Measurements from ENCODE around the gene VPS52. TPM values are rescaled to one million over a fixed set of nuclear protein-coding genes. Genes with fewer than 3 reads are reported as not detected.

Gene VPS52
- total RNA-seq, 4 donors from 2014 or later: 18.1 to 45.5 (median 31.5) TPM

- H3K9me3 ChIP-seq: no peaks in the 10 kb centered on the region
- peak overlapping the region in 2 of 4 donors; percentile 76 to 78 for H3K27ac ChIP-seq
- TF ChIP-seq CTCF (IDR thresholded peaks at IDR 0.05) (no peak), EP300 (IDR thresholded peaks at IDR 0.05) (no peak), POLR2A (IDR thresholded peaks at IDR 0.05) (no peak), POLR2AphosphoS5 (IDR thresholded peaks at IDR 0.05) (no peak)
- ATAC-seq: no peak
- H3K36me3 ChIP-seq: peaks cover 0 to 23% of the 10 kb centered on the region in 2 donors
- H3K4me1 ChIP-seq: peaks cover 13 to 76% (median 34%) of the 10 kb centered on the region in 3 donors
- WGBS, 2 donors (ENCODE audit: low coverage in 1 of 2): 80% methylated on average over 4 of the region's 7 CpGs; no CpG with 5 or more reads in 1 of the 2 donors
- no peaks in the 10 kb centered on the region for H3K27me3 ChIP-seq
- no peak overlapping the region for H3K4me3 ChIP-seq
Observed at GRCh38 chr6:33203443-33204164, 68.1 kb downstream of the VPS52 start.

DNA sequence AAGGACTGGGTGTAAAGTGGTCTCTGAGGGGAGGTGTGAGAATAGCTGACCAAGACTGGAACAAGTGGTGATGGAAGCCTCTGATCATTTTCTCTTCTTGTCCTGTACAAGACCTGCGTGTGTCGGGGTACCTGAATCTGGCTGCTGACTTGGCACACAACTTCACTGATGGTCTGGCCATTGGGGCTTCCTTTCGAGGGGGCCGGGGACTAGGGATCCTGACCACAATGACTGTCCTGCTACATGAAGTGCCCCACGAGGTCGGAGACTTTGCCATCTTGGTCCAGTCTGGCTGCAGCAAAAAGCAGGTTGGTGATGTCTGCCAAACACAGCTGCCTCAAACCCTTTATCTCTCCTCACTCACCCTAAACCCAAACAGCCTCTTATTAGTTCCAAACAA lies 68.9 kb downstream of the VPS52 start:
- 75 to 96% methylated on average over 2 to 4 of the region's 6 CpGs for WGBS, 2 donors (ENCODE audit: low coverage in 1 of 2)
- no peak overlapping the region for H3K4me3 ChIP-seq
- H3K27me3 ChIP-seq: no peaks in the 10 kb centered on the region
- H3K27ac ChIP-seq: no peak overlapping the region
- peaks cover 0 to 23% of the 10 kb centered on the region in 2 donors for H3K36me3 ChIP-seq
- ATAC-seq: no peak
- peaks cover 13 to 81% (median 34%) of the 10 kb centered on the region in 3 donors for H3K4me1 ChIP-seq
- H3K9me3 ChIP-seq: no peaks in the 10 kb centered on the region
- TF ChIP-seq CTCF (IDR thresholded peaks at IDR 0.05) (no peak), POLR2AphosphoS5 (IDR thresholded peaks at IDR 0.05) (no peak), EP300 (IDR thresholded peaks at IDR 0.05) (no peak), POLR2A (IDR thresholded peaks at IDR 0.05) (no peak)

DNA sequence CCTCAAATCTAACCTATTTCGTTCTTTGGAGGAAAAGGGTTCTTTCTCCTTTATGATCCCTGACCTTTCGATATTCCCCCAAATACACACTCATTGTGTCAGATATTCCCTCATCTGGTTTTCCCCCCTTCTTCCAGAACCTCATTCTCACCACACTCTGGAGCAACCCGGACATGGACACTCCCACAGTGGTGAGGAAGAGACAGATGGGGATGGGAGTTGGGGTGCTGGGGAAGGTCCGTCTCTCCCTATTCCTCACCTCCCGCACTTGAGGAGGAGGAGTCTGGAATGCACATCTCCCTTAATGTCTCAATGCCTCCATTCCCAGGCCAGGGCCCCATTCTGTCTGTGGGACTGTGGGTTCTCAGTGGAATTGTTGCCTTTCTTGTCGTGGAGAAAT lies 69.7 kb downstream of the VPS52 start:
- TF ChIP-seq POLR2AphosphoS5 (IDR thresholded peaks at IDR 0.05) (no peak), EP300 (IDR thresholded peaks at IDR 0.05) (no peak), POLR2A (IDR thresholded peaks at IDR 0.05) (no peak), CTCF (IDR thresholded peaks at IDR 0.05) (no peak)
- Histone ChIP-seq H3K36me3 (peaks cover 0 to 32% of the 10 kb centered on the region in 2 donors), H3K27ac (peak overlapping the region in 2 of 4 donors; percentile 94 to 96), H3K9me3 (no peaks in the 10 kb centered on the region), H3K4me1 (peaks cover 13 to 80% (median 30%) of the 10 kb centered on the region in 3 donors), H3K4me3 (peak overlapping the region in 1 of 2 donors; percentile 95), H3K27me3 (no peaks in the 10 kb centered on the region)
- no peak for ATAC-seq
- 69 to 83% methylated on average over 1 to 6 of the region's 6 CpGs for WGBS, 2 donors (ENCODE audit: low coverage in 1 of 2)

GRCh38 chr6:33201147-33201545 lies 70.5 kb downstream of the VPS52 start:
- TF ChIP-seq CTCF (IDR thresholded peaks at IDR 0.05): no peak
- no peak for TF ChIP-seq POLR2AphosphoS5 (IDR thresholded peaks at IDR 0.05)
- no peak for TF ChIP-seq POLR2A (IDR thresholded peaks at IDR 0.05)
- TF ChIP-seq EP300 (IDR thresholded peaks at IDR 0.05): no peak
- peaks cover 13 to 74% (median 30%) of the 10 kb centered on the region in 3 donors for H3K4me1 ChIP-seq
- H3K27ac ChIP-seq: peak overlapping the region; percentile 56 to 96 (median 94)
- ATAC-seq: no peak
- no peaks in the 10 kb centered on the region for H3K27me3 ChIP-seq
- peaks cover 0 to 39% of the 10 kb centered on the region in 2 donors for H3K36me3 ChIP-seq
- peak overlapping the region; percentile 76 to 95 for H3K4me3 ChIP-seq
- WGBS, 2 donors (ENCODE audit: low coverage in 1 of 2): 0% methylated on average over 7 of the region's 14 CpGs; no CpG with 5 or more reads in 1 of the 2 donors
- H3K9me3 ChIP-seq: no peaks in the 10 kb centered on the region

Small RNAs within 50 kb of the gene (small RNA-seq; reads per million reads assigned to genes)
- 1.5 to 3.8 (median 2.6) reads per million in 4 donors for gene MIR219A1

Other genes starting within 250 kb of the VPS52 start
- 100 to 1,000 TPM in 1 of 4 donors, 10 to 100 TPM in 3; 20.2 to 125 (median 45.4) TPM for gene HLA-DPA1, start 198.2 kb downstream of the VPS52 start, total RNA-seq
- 10 to 100 TPM; 32.1 to 86.3 (median 66.9) TPM for gene HLA-DPB1, start 195.9 kb downstream of the VPS52 start, total RNA-seq
- gene COL11A2, start 79.4 kb downstream of the VPS52 start, total RNA-seq: 1 to 10 TPM in 1 of 4 donors, under 1 TPM in 3; 0.35 to 1.4 (median 0.45) TPM
- 10 to 100 TPM; 20.0 to 38.8 (median 28.9) TPM for gene RXRB, start 71.2 kb downstream of the VPS52 start, total RNA-seq
- gene SLC39A7, start 71.0 kb downstream of the VPS52 start, total RNA-seq: 10 to 100 TPM; 54.6 to 79.9 (median 66.4) TPM
- gene HSD17B8, start 67.2 kb downstream of the VPS52 start, total RNA-seq: 10 to 100 TPM in 3 of 4 donors, 1 to 10 TPM in 1; 2.2 to 16.1 (median 12.2) TPM
- 10 to 100 TPM; 12.5 to 23.8 (median 17.7) TPM for gene RING1, start 63.4 kb downstream of the VPS52 start, total RNA-seq
- gene RPS18, start 199 bp upstream of the VPS52 start, total RNA-seq: 1,000 to 10,000 TPM; 1,175 to 3,464 (median 2,399) TPM
- 10 to 100 TPM; 12.2 to 23.8 (median 17.3) TPM for gene B3GALT4, start 5.2 kb upstream of the VPS52 start, total RNA-seq
- 10 to 100 TPM; 26.4 to 39.2 (median 35.6) TPM for gene WDR46, start 17.4 kb upstream of the VPS52 start, total RNA-seq
- gene PFDN6, start 17.7 kb upstream of the VPS52 start, total RNA-seq: 10 to 100 TPM; 40.6 to 55.5 (median 50.6) TPM
- 10 to 100 TPM; 53.7 to 83.0 (median 60.7) TPM for gene RGL2, start 27.1 kb upstream of the VPS52 start, total RNA-seq
- gene TAPBP, start 42.2 kb upstream of the VPS52 start, total RNA-seq: 100 to 1,000 TPM in 1 of 4 donors, 10 to 100 TPM in 3; 62.9 to 136 (median 69.2) TPM
- gene ZBTB22, start 45.9 kb upstream of the VPS52 start, total RNA-seq: 10 to 100 TPM; 19.3 to 20.9 (median 20.1) TPM
- 10 to 100 TPM; 29.7 to 49.0 (median 48.1) TPM for gene DAXX, start 51.1 kb upstream of the VPS52 start, total RNA-seq
- under 1 TPM in 2 of 4 donors, not detected in 2; 0.67 to 0.79 TPM for gene KIFC1, start 119.9 kb upstream of the VPS52 start, total RNA-seq
- 10 to 100 TPM; 73.0 to 91.0 (median 86.1) TPM for gene PHF1, start 139.1 kb upstream of the VPS52 start, total RNA-seq
- 100 to 1,000 TPM in 3 of 4 donors, 10 to 100 TPM in 1; 90.2 to 144 (median 124) TPM for gene CUTA, start 146.2 kb upstream of the VPS52 start, total RNA-seq
- gene SYNGAP1, start 148.2 kb upstream of the VPS52 start, total RNA-seq: 10 to 100 TPM in 3 of 4 donors, 1 to 10 TPM in 1; 9.1 to 15.9 (median 12.7) TPM
- gene ZBTB9, start 182.7 kb upstream of the VPS52 start, total RNA-seq: 1 to 10 TPM; 2.2 to 4.0 (median 3.2) TPM